Measurements from ENCODE around the gene TLE6. TPM values are rescaled to one million over a fixed set of nuclear protein-coding genes. Genes with fewer than 3 reads are reported as not detected.

TLE6 gene
- total and polyA plus RNA-seq, 2 of the 13 experiments (the other 11 are each of a cell fraction or from before 2014, with no cell fraction given) = 0.24 to 5.5 TPM

- TF ChIP-seq MED13 (CRISPR knock-in tag; IDR thresholded peaks at IDR 0.05) = no peak
- TF ChIP-seq TAF1 (CRISPR knock-in tag; IDR thresholded peaks at IDR 0.05) = no peak; the same call in 1 of the 2 replicates
- TF ChIP-seq ZNF552 (CRISPR knock-in tag; IDR thresholded peaks at IDR 0.05; ENCODE audit: borderline replicate concordance) = peak; percentile 46; the same call in 1 of the 2 replicates
- TF ChIP-seq ZNF136 (CRISPR knock-in tag; IDR thresholded peaks at IDR 0.05; ENCODE audit: low read depth) = no peak
- TF ChIP-seq SCMH1 (CRISPR knock-in tag; IDR thresholded peaks at IDR 0.05; ENCODE audit: borderline replicate concordance) = no peak
- TF ChIP-seq ZNF275 (CRISPR knock-in tag; IDR thresholded peaks at IDR 0.05; ENCODE audit: borderline replicate concordance) = no peak
- 0 out of 2 replicates have a peak, but pooled peaks have one; percentile 4 for TF ChIP-seq ZNF383 (CRISPR knock-in tag; IDR thresholded peaks at IDR 0.05; ENCODE audit: borderline replicate concordance)
- TF ChIP-seq MYPOP (CRISPR knock-in tag; IDR thresholded peaks at IDR 0.05) = no peak; the same call in 1 of the 2 replicates
- no peak for TF ChIP-seq MBNL3 (CRISPR knock-in tag; conservative IDR thresholded peaks at IDR 0.05)
- TF ChIP-seq HOXD1 (CRISPR knock-in tag; IDR thresholded peaks at IDR 0.05) = no peak
- TF ChIP-seq DR1 (CRISPR knock-in tag; IDR thresholded peaks at IDR 0.05) = no peak
- no peak for TF ChIP-seq ZGPAT (CRISPR knock-in tag; IDR thresholded peaks at IDR 0.05)
- TF ChIP-seq ARHGAP35 (CRISPR knock-in tag; IDR thresholded peaks at IDR 0.05; ENCODE audit: borderline replicate concordance) = no peak
- peak; percentile 55; the same call in 1 of the 2 replicates for TF ChIP-seq SAFB2 (CRISPR knock-in tag; IDR thresholded peaks at IDR 0.05; ENCODE audit: borderline replicate concordance, low read depth)
- no peak for TF ChIP-seq NONO (IDR thresholded peaks at IDR 0.05)
- 0 out of 2 replicates have a peak, but pooled peaks have one; percentile 13 for TF ChIP-seq NONO (CRISPR knock-in tag; conservative IDR thresholded peaks at IDR 0.05)
- no peak for TF ChIP-seq ZNF770 (CRISPR knock-in tag; IDR thresholded peaks at IDR 0.05)
- no peak for TF ChIP-seq GLI4 (CRISPR knock-in tag; IDR thresholded peaks at IDR 0.05; ENCODE audit: borderline replicate concordance)
- no peak for TF ChIP-seq ATM (IDR thresholded peaks at IDR 0.05; ENCODE audit: borderline replicate concordance)
- TF ChIP-seq ZNF343 (CRISPR knock-in tag; IDR thresholded peaks at IDR 0.05) = 0 out of 2 replicates have a peak, but pooled peaks have one; percentile 4
- peak; percentile 95; the same call in 1 of the 2 replicates for TF ChIP-seq THRA (CRISPR knock-in tag; IDR thresholded peaks at IDR 0.05; ENCODE audit: borderline replicate concordance)
- no peak for TF ChIP-seq SP5 (CRISPR knock-in tag; IDR thresholded peaks at IDR 0.05; ENCODE audit: borderline replicate concordance, low read depth)
These were observed 57.5 kb downstream of the TLE6 start (continued) for GRCh38 chr19:3034656-3035541.

Data from HepG2 (cell line).